ENCODE measurements around the gene DBT. TPM values are rescaled to one million over a fixed set of nuclear protein-coding genes. Genes with fewer than 3 reads are reported as not detected.
"Not testable (repeated sequence)": the region's sequence is repeated elsewhere in the genome, so short reads cannot be mapped to it uniquely, and the experiment has no call there.

Gene DBT
- 9.8 and 11.6 TPM in 2 replicates for total RNA-seq

DNA sequence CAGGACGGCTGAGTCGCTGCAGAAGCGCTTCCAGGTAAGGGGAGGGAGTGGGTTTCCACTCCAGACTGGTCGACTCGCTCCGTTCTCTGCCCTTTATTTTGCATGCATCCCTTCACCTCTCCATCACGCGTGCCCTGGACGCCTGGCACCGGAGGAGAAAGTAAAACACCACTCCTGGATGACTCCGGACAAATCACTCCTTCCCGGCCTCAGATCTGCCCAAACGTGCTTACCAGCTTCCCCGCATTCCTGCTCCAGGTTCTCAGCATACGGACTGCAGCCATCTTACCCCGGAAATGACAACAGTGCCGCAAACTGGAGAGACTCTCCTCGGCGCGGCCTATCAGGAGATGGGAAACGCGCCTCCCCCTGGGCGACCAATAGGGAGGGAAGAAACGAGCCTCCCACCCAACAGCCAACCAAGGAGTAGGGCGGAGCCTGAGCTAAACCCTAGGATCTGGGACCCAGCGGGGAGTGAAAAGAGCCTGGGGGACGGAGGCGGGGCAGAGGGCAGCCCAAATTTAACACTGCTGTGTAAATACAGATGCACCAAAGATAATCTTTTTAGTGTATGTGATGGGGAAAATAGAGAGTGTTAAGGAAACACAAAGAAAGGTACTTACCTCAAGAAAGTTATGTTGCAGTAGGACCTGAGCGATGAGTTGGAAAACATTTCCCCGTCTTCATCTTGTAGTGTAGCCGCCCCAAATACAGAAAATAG is at the start of gene DBT:
TSS of gene DBT (minus strand) at position 298 of the 721 bp plus-strand sequence. CDS start at position 284, 14 bp downstream.
- H3K9me3 Mint-ChIP-seq: no peaks in the 10 kb centered on the region
- no peaks in the 10 kb centered on the region for H3K27me3 Mint-ChIP-seq
- ATAC-seq (ENCODE audit: low read depth) (peak; percentile 100), DNase-seq (peak; percentile 77)
- TF ChIP-seq, protein P1, sequence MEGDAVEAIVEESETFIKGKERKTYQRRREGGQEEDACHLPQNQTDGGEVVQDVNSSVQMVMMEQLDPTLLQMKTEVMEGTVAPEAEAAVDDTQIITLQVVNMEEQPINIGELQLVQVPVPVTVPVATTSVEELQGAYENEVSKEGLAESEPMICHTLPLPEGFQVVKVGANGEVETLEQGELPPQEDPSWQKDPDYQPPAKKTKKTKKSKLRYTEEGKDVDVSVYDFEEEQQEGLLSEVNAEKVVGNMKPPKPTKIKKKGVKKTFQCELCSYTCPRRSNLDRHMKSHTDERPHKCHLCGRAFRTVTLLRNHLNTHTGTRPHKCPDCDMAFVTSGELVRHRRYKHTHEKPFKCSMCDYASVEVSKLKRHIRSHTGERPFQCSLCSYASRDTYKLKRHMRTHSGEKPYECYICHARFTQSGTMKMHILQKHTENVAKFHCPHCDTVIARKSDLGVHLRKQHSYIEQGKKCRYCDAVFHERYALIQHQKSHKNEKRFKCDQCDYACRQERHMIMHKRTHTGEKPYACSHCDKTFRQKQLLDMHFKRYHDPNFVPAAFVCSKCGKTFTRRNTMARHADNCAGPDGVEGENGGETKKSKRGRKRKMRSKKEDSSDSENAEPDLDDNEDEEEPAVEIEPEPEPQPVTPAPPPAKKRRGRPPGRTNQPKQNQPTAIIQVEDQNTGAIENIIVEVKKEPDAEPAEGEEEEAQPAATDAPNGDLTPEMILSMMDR (IDR thresholded peaks at IDR 0.05): no peak
- CTCF ChIA-PET: interaction anchor here (0.7 kb wide), 1 partner anchor 108 kb away, joined by 3 read pairs; no protein-coding TSS in a partner anchor
- H3K4me3 Mint-ChIP-seq: no peak within 1 kb of the TSS
- no peak within 1 kb of the TSS for H3K27ac Mint-ChIP-seq
- intact Hi-C loops (cut with micrococcal nuclease): loop anchor here (1.0 to 5.0 kb wide), 7 partner anchors 17 to 648 kb away; partner anchors contain the start of genes CDC14A, RTCA, SLC30A7 and TRMT13
- H3K36me3 Mint-ChIP-seq (ENCODE audit: low read depth): no peaks in the 10 kb centered on the region
- peaks cover 7% of the 10 kb centered on the region for H3K4me1 Mint-ChIP-seq
- POLR2A ChIA-PET: interaction anchor here (0.5 to 4.6 kb wide), 10 partner anchors 10 to 645 kb away, joined by 3 to 36 read pairs (median 6); partner anchors contain the start of genes CDC14A, RTCA, SASS6 and SLC35A3

DNA sequence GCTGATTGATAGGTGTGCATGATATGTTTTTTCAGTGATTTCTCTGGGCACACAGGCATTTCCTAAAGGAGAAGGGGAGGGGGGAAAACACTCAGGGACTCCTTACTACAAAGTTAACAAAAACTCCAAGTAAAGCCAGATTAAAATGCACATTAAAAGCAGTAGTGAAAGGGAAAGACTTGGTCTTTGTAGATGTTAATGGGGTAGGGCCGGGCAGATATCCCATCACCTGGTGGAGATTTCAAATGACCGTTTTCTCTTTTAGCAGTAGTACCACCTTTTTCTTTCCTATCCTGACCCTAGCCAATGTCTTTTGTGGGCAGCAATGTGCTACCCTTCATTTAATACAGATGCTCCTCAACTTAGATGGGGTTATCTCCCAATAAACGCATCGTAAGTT is 48.9 kb upstream of the DBT start:
- ChIA-PET POLR2A (interaction anchor here (1.1 kb wide), 1 partner anchor 33 kb away, joined by 4 read pairs; the partner anchor contains the start of gene RTCA), CTCF (no interaction called here)
- Mint-ChIP-seq H3K36me3 (ENCODE audit: low read depth) (peaks cover 6% of the 10 kb centered on the region), H3K27ac (no peak overlapping the region), H3K4me1 (no peaks in the 10 kb centered on the region), H3K9me3 (peaks cover 3% of the 10 kb centered on the region), H3K27me3 (no peaks in the 10 kb centered on the region), H3K4me3 (no peak overlapping the region)
- TF ChIP-seq, protein P1 (IDR thresholded peaks at IDR 0.05): no peak
- no peak for DNase-seq
- intact Hi-C loops (cut with micrococcal nuclease): no loop called here
- ATAC-seq (ENCODE audit: low read depth): no peak

DNA sequence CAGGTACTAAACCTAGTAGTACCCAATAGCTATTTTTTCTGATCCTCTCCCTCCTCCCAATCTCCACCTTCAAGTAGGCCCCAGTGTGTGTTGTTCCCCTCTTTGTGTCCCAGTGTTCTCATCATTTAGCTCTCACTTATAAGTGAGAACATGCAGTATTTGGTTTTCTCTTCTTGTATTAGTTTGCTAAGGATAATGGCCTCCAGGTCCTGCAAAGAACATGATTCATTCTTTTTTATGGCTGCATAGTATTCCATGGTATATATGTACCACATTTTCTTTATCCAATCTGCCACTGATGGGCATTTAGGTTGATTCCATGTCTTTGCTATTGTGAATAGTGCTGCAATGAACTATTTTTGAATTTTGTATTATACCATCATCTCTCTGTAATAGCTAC is 47.4 kb upstream of the DBT start:
- intact Hi-C loops (cut with micrococcal nuclease); H3K4me3 Mint-ChIP-seq; H3K4me1 Mint-ChIP-seq; POLR2A ChIA-PET; H3K27me3 Mint-ChIP-seq; H3K27ac Mint-ChIP-seq; H3K9me3 Mint-ChIP-seq; ATAC-seq (ENCODE audit: low read depth); DNase-seq: not testable (repeated sequence)
- peaks cover 17% of the 10 kb centered on the region for H3K36me3 Mint-ChIP-seq (ENCODE audit: low read depth)
- CTCF ChIA-PET: interaction anchor here (1.5 kb wide), 1 partner anchor 162 kb away, joined by 3 read pairs; no protein-coding TSS in a partner anchor

DNA sequence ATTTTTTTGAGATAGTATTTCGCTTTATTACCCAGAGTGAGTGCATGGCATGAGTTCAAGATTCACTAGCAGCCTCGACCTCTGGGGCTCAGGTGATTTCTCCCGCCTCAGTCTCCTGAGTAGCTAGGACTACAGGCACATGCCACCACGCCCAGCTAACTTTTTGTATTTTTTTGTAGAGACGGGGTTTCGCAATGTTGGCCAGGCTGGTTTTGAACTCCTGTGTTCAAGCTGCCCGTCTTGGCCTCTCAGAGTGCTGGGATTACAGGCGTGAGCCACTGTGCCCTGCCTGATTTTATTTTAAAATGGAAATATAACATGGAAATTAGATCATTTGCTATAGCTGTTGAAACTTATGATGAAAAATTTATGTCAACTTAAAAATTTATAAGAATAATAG is 46.5 kb upstream of the DBT start:
- peaks cover 24% of the 10 kb centered on the region for H3K36me3 Mint-ChIP-seq (ENCODE audit: low read depth)
- ChIA-PET CTCF (interaction anchor here (1.5 kb wide), 1 partner anchor 163 kb away, joined by 3 read pairs; no protein-coding TSS in a partner anchor), POLR2A (no interaction called here)
- H3K27me3 Mint-ChIP-seq: no peaks in the 10 kb centered on the region
- ATAC-seq (ENCODE audit: low read depth) (no peak), DNase-seq (no peak)
- TF ChIP-seq, protein P1 (IDR thresholded peaks at IDR 0.05): no peak
- no peak overlapping the region for H3K4me3 Mint-ChIP-seq
- H3K27ac Mint-ChIP-seq: no peak overlapping the region
- H3K9me3 Mint-ChIP-seq: peaks cover 3% of the 10 kb centered on the region
- intact Hi-C loops (cut with micrococcal nuclease): no loop called here
- H3K4me1 Mint-ChIP-seq: no peaks in the 10 kb centered on the region

DNA sequence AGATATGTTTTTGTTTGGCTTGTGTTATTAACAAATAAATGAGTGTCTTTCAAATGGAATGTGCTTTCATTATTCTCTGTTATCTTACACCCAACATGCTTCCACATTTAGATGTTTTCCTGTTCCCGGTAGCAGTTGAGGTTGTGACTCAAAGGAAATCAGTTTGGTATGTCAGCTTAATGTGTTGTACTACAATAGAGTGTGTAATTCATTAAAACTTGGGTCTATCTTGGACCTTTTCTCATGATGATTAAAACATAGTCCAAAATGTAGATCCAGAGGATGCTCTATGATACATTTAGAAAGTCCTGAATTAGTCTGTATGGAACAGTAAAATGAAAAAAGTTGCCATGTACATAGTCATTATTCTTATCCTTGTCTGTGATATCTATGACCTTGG is 43.1 kb upstream of the DBT start:
- intact Hi-C loops (cut with micrococcal nuclease): no loop called here
- DNase-seq (no peak), ATAC-seq (ENCODE audit: low read depth) (no peak)
- no peak overlapping the region for H3K27ac Mint-ChIP-seq
- H3K27me3 Mint-ChIP-seq: no peaks in the 10 kb centered on the region
- POLR2A ChIA-PET: no interaction called here
- peaks cover 45% of the 10 kb centered on the region for H3K36me3 Mint-ChIP-seq (ENCODE audit: low read depth)
- CTCF ChIA-PET: no interaction called here
- peaks cover 3% of the 10 kb centered on the region for H3K9me3 Mint-ChIP-seq
- TF ChIP-seq, protein P1 (IDR thresholded peaks at IDR 0.05): no peak
- no peaks in the 10 kb centered on the region for H3K4me1 Mint-ChIP-seq
- H3K4me3 Mint-ChIP-seq: no peak overlapping the region
